ENCODE results near the gene VPS4A.

GRCh38 chr16:69266334-69267063, 44.7 kb upstream of the VPS4A start:
- TF ChIP-seq SIN3A (IDR thresholded peaks at IDR 0.05; ENCODE audit: low read depth) = no peak
- no peak for TF ChIP-seq CTCF (IDR thresholded peaks at IDR 0.05 in 2 of 3, conservative IDR thresholded peaks at IDR 0.05 in 1 of 3; ENCODE audit: borderline replicate concordance in 1 of 3, insufficient read depth in 1 of 3, low read depth in 2 of 3, low read length in 2 of 3)
- TF ChIP-seq EZH2 (IDR thresholded peaks at IDR 0.05) = no peak
- no peak for TF ChIP-seq ATF3 (IDR thresholded peaks at IDR 0.05)
- TF ChIP-seq SRF (IDR thresholded peaks at IDR 0.05; ENCODE audit: low read depth) = no peak
- TF ChIP-seq POLR2A (IDR thresholded peaks at IDR 0.05; ENCODE audit: borderline replicate concordance, extremely low read depth, insufficient read depth, insufficient read length) = no peak

All from HCT116 (cell line).